ENCODE measurements around the gene FAM43B. TPM values are rescaled to one million over a fixed set of nuclear protein-coding genes. Genes with fewer than 3 reads are reported as not detected.

The FAM43B gene
- polyA plus RNA-seq, 2 of the 4 experiments (the other 2 are of a cell fraction), result 0.76 to 6.9 TPM

- TF ChIP-seq PHF8 (IDR thresholded peaks at IDR 0.05; ENCODE audit: borderline replicate concordance, low read depth) (no peak), SMC3 (IDR thresholded peaks at IDR 0.05) (no peak), ZFP36 (IDR thresholded peaks at IDR 0.05; ENCODE audit: borderline replicate concordance, partially characterized antibody) (no peak)
Observed at GRCh38 chr1:20555758-20556120, 3.4 kb downstream of the FAM43B start (continued).

- H3K4me2 ChIP-seq, result no peak overlapping the region
- no peak for TF ChIP-seq HDAC2 (IDR thresholded peaks at IDR 0.05)
- no peak for TF ChIP-seq CTCF (IDR thresholded peaks at IDR 0.05)
- TF ChIP-seq EP300 (IDR thresholded peaks at IDR 0.05), result no peak
- TF ChIP-seq ZC3H11A (IDR thresholded peaks at IDR 0.05), result no peak
- no peak for TF ChIP-seq CEBPB (IDR thresholded peaks at IDR 0.05)
- ChIA-PET POLR2A (no interaction called here), CTCF (interaction anchor here (2.4 kb wide), 1 partner anchor 75 kb away, joined by 7 read pairs; the partner anchor contains the start of gene PINK1)
- no peaks in the 10 kb centered on the region for H3K4me1 ChIP-seq
- ATAC-seq, result no peak
- DNase-seq (ENCODE audit: low read depth in 1 of 2, low spot score in 1 of 2), result no peak
- no peak overlapping the region for H3K4me3 ChIP-seq
- H3K27ac ChIP-seq, result no peak overlapping the region
- no peaks in the 10 kb centered on the region for H3K9me3 ChIP-seq
- 89% methylated on average over 5 of the region's 5 CpGs for WGBS (ENCODE audit: missing lambda C conversion rate)
- FAIRE-seq, result no peak
Observed at GRCh38 chr1:20558191-20558590, 5.8 kb downstream of the FAM43B start.

- ChIA-PET POLR2A (no interaction called here), CTCF (interaction anchor here (0.9 to 1.7 kb wide), 3 partner anchors 14 to 78 kb away, joined by 3 to 5 read pairs (median 4); no protein-coding TSS in a partner anchor)
- 63% methylated on average over 1 of the region's 1 CpG for WGBS (ENCODE audit: missing lambda C conversion rate)
- Histone ChIP-seq H3K27ac (no peak overlapping the region), H3K9me3 (no peaks in the 10 kb centered on the region), H3K4me2 (no peak overlapping the region), H3K4me1 (no peaks in the 10 kb centered on the region), H3K4me3 (no peak overlapping the region)
- FAIRE-seq (no peak), DNase-seq (ENCODE audit: low read depth in 1 of 2, low spot score in 1 of 2) (no peak), ATAC-seq (no peak)
- TF ChIP-seq POLR2A (IDR thresholded peaks at IDR 0.05; ENCODE audit: low read length), result no peak
- no peak for TF ChIP-seq PHF8 (IDR thresholded peaks at IDR 0.05; ENCODE audit: borderline replicate concordance, low read depth)
- TF ChIP-seq HOXA7 (CRISPR knock-in tag; IDR thresholded peaks at IDR 0.05), result no peak
- no peak for TF ChIP-seq REST (IDR thresholded peaks at IDR 0.05)
- TF ChIP-seq CHD2 (IDR thresholded peaks at IDR 0.05; ENCODE audit: low read length, partially characterized antibody), result no peak
- TF ChIP-seq GATA3 (IDR thresholded peaks at IDR 0.05; ENCODE audit: borderline replicate concordance), result no peak
- no peak for TF ChIP-seq HOXB5 (CRISPR knock-in tag; IDR thresholded peaks at IDR 0.05)
- no peak for TF ChIP-seq RCOR1 (IDR thresholded peaks at IDR 0.05; ENCODE audit: low read depth, low read length)
- TF ChIP-seq ELK1 (IDR thresholded peaks at IDR 0.05; ENCODE audit: low read depth, low read length), result no peak
- no peak for TF ChIP-seq CBX8 (IDR thresholded peaks at IDR 0.05)
- no peak for TF ChIP-seq NFE2L2 (conservative IDR thresholded peaks at IDR 0.05; ENCODE audit: low read length)
- no peak for TF ChIP-seq BHLHE40 (IDR thresholded peaks at IDR 0.05; ENCODE audit: low read depth, low read length)
- TF ChIP-seq EHMT2 (IDR thresholded peaks at IDR 0.05; ENCODE audit: low read depth), result no peak
- TF ChIP-seq ESRRA (IDR thresholded peaks at IDR 0.05; ENCODE audit: borderline replicate concordance, low read length), result no peak
Observed at GRCh38 chr1:20560966-20561365, 8.6 kb downstream of the FAM43B start.
